A549 (cell line): ENCODE data around the gene ATP8A2. TPM values are rescaled to one million over a fixed set of nuclear protein-coding genes. Genes with fewer than 3 reads are reported as not detected.

ENCODE experiments used
- ATAC-seq, 2 experiments: fragments of 200-7000 bp in 1 of 2; fragments of >200 bp in 1 of 2; cut with Nextera tagmentation in 1 of 2; cut with Tn5 transposase in 1 of 2; 3 replicates each; pipeline versions ENCODE4 v1.8.0 to v1.9.1; 2018 to 2020; ENCODE audit warnings: mild to moderate bottlenecking in 1 of 2, moderate library complexity in 1 of 2
- CTCF ChIA-PET: fragments of 300-600 bp; sonication (Branson Sonifier 250); formaldehyde crosslinking; extraction: SDS; loops from one replicate; lab custom pipeline; 2021; ENCODE audit warnings: antibody characterized with exemption, inconsistent platforms; lab: Yijun Ruan, JAX
- POLR2A ChIA-PET: fragments of 350-600 bp; formaldehyde crosslinking; extraction: SDS; loops from one replicate; lab custom pipeline; 2021; ENCODE audit warnings: antibody characterized with exemption, inconsistent platforms; lab: Yijun Ruan, JAX
- DNase-seq, 2 experiments: peaks; one replicate each; pipeline versions ENCODE4 v3.0.0 to v3.0.0-alpha.2; 2011 to 2016; ENCODE audit warnings: low read depth in 1 of 2, low spot score in 1 of 2
- FAIRE-seq: peaks from 2 replicates; lab custom pipeline; 2011; peaks lifted over from hg19 to GRCh38; lab: Jason Lieb, UNC
- H3K27ac ChIP-seq, 2 experiments: fragments of >200 bp; sonication (Bioruptor Twin); formaldehyde crosslinking; 3 replicates each; pipeline ENCODE4 v1.5.1; 2016 to 2017
- H3K4me1 ChIP-seq: fragments of >200 bp; sonication (Bioruptor Twin); formaldehyde crosslinking; 3 replicates; pipeline ENCODE4 v1.6.1; 2016
- H3K4me2 ChIP-seq: fragments of >200 bp; sonication (Bioruptor Twin); formaldehyde crosslinking; 3 replicates; pipeline ENCODE4 v1.6.1; 2016
- H3K4me3 ChIP-seq: fragments of >200 bp; sonication (Bioruptor Twin); formaldehyde crosslinking; 3 replicates; pipeline ENCODE4 v1.5.1; 2016
- H3K9me3 ChIP-seq: fragments of >200 bp; sonication (Bioruptor Twin); formaldehyde crosslinking; 3 replicates; pipeline ENCODE4 v1.6.1; 2016
- CHD4 ChIP-seq: fragments of 200-600 bp; sonication (generic); IDR thresholded peaks from 2 replicates; pipeline ENCODE4 v1.6.1; 2016; ENCODE audit warnings: antibody characterized with exemption, mild to moderate bottlenecking, borderline replicate concordance
- EHMT2 ChIP-seq: fragments of 200-600 bp; sonication (generic); IDR thresholded peaks from 2 replicates; pipeline ENCODE4 v1.6.1; 2016; ENCODE audit warnings: antibody characterized with exemption, low read depth, mild to moderate bottlenecking, moderate library complexity
- FOSB ChIP-seq: fragments of 250-450 bp; sonication (Bioruptor Pico); IDR thresholded peaks from 2 replicates; pipeline ENCODE4 v1.5.0; 2020; ENCODE audit warnings: mild to moderate bottlenecking, moderate library complexity
- HDAC2 ChIP-seq: fragments of 200-600 bp; sonication (generic); IDR thresholded peaks from 2 replicates; pipeline ENCODE4 v1.6.1; 2016
- HEYL ChIP-seq: fragments of 250-450 bp; sonication (Bioruptor Pico); IDR thresholded peaks from 2 replicates; pipeline ENCODE4 v1.8.0; 2021; ENCODE audit warnings: mild to moderate bottlenecking, moderate library complexity
- HOXA7 ChIP-seq: fragments of 250-450 bp; sonication (Bioruptor Pico); IDR thresholded peaks from 2 replicates; pipeline ENCODE4 v1.5.0; 2020; ENCODE audit warnings: mild to moderate bottlenecking, moderate library complexity
- JUN ChIP-seq, 2 experiments: fragments of >200 bp; sonication (Bioruptor Twin); formaldehyde crosslinking; IDR thresholded peaks; 2 replicates in 1 of 2; 3 replicates in 1 of 2; pipeline ENCODE4 v1.6.1; 2016 to 2017
- NFE2L2 ChIP-seq: fragments of 150-350 bp; conservative IDR thresholded peaks from 2 replicates; pipeline ENCODE4 v1.6.1; 2014; ENCODE audit warnings: low read length
- NPAS2 ChIP-seq: fragments of 250-450 bp; sonication (Bioruptor Pico); IDR thresholded peaks from 2 replicates; pipeline ENCODE4 v1.8.0; 2022; ENCODE audit warnings: mild to moderate bottlenecking, moderate library complexity, borderline replicate concordance
- RAD21 ChIP-seq, 2 experiments: fragments of >200 bp in 1 of 2; sonication (Bioruptor Twin) in 1 of 2; formaldehyde crosslinking in 1 of 2; IDR thresholded peaks in 1 of 2; conservative IDR thresholded peaks in 1 of 2; 2 replicates in 1 of 2; 3 replicates in 1 of 2; pipeline ENCODE4 v1.6.1; 2012 to 2018; ENCODE audit warnings: inconsistent platforms in 1 of 2
- RCOR1 ChIP-seq: fragments of 150-350 bp; IDR thresholded peaks from 2 replicates; pipeline ENCODE4 v1.6.1; 2014; ENCODE audit warnings: antibody characterized with exemption, low read length, low read depth
- SMC3 ChIP-seq: fragments of >200 bp; sonication (Bioruptor Twin); formaldehyde crosslinking; IDR thresholded peaks from 3 replicates; pipeline ENCODE4 v1.6.1; 2018; ENCODE audit warnings: inconsistent platforms
- TFCP2L1 ChIP-seq: fragments of 250-450 bp; sonication (Bioruptor Pico); IDR thresholded peaks from 2 replicates; pipeline ENCODE4 v1.5.0; 2021; ENCODE audit warnings: mild to moderate bottlenecking
- TP53 ChIP-seq: fragments of 250-450 bp; sonication (Bioruptor Pico); IDR thresholded peaks from 2 replicates; pipeline ENCODE4 v1.5.0; 2021; ENCODE audit warnings: mild to moderate bottlenecking, moderate library complexity
- USF2 ChIP-seq: fragments of 450-650 bp; IDR thresholded peaks from 2 replicates; pipeline ENCODE4 v1.6.1; 2014; ENCODE audit warnings: antibody characterized with exemption
- ZFP36 ChIP-seq: fragments of 450-650 bp; IDR thresholded peaks from 2 replicates; pipeline ENCODE4 v1.6.1; 2014; ENCODE audit warnings: borderline replicate concordance; ENCODE audit not compliant: partially characterized antibody
- ZNF302 ChIP-seq: fragments of 250-450 bp; sonication (Bioruptor Pico); IDR thresholded peaks from 2 replicates; pipeline ENCODE4 v1.9.0; 2021; ENCODE audit warnings: inconsistent platforms, mild to moderate bottlenecking, moderate library complexity
- ZSCAN20 ChIP-seq: fragments of 250-450 bp; sonication (Bioruptor Pico); IDR thresholded peaks from 2 replicates; pipeline ENCODE4 v1.8.0; 2022; ENCODE audit warnings: mild to moderate bottlenecking, moderate library complexity
- WGBS: methylation state at CpG from one replicate; pipeline ENCODE4 v1.1.6; 2017; ENCODE audit errors: missing lambda C conversion rate; 5-methylcytosine and 5-hydroxymethylcytosine counted together
- polyA plus RNA-seq, 4 experiments: library from polyadenylated mRNA; depleted of rRNA in 3 of 4; stranded (reverse); fragments of >200 nt; fragmentation: RNase III in 1 of 4; extraction: RNeasy Plus Mini Kit Qiagen cat#74134 plus additional on column Dnase treatment in 1 of 4; gene quantifications; 2 replicates in 3 of 4; 3 replicates in 1 of 4; pipeline ENCODE4 v1.2.3, GENCODE V29; 2011 to 2017
- TF ChIP-seq, protein P1 (sequence below): fragments of >200 bp; sonication (Bioruptor Twin); formaldehyde crosslinking; IDR thresholded peaks from 2 replicates; pipeline ENCODE4 v1.6.1; 2016
- TF ChIP-seq, protein P2 (sequence below): fragments of >200 bp; sonication (Bioruptor Twin); formaldehyde crosslinking; IDR thresholded peaks from 3 replicates; pipeline ENCODE4 v1.6.1; 2016
- TF ChIP-seq, protein P3 (sequence below): IDR thresholded peaks from 2 replicates; pipeline ENCODE4 v1.6.1; 2012; ENCODE audit warnings: low read depth, borderline replicate concordance
- TF ChIP-seq, protein P4 (sequence below): fragments of 250-450 bp; sonication (Bioruptor Pico); IDR thresholded peaks from 2 replicates; pipeline ENCODE4 v1.5.0; 2021; ENCODE audit warnings: mild to moderate bottlenecking, moderate library complexity, borderline replicate concordance

The ATP8A2 gene
- polyA plus RNA-seq, 2 of the 4 experiments (the other 2 are of a cell fraction), result 0.03 TPM; not detected in 1

DNA sequence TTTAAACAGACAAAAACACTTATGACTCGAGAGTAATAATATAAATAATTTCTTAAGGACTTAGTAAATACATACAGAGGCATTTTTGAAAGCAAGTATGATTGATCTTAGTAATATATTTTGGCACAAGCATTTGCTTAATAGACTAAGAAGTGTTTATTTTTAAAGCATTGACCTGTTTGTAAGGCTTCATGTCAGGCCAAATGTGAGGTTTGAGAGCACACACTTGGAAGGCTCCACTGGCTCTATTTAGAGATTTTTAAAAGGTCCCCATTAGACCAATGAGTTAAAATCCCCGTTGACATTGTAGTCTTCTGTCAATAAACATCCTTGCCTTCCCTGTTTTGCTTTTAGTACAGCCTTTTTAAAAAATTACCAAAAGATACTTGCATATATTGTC lies 50.4 kb downstream of the ATP8A2 start:
- Histone ChIP-seq H3K4me3 (no peak overlapping the region), H3K27ac (no peak overlapping the region), H3K4me1 (no peaks in the 10 kb centered on the region), H3K9me3 (no peaks in the 10 kb centered on the region), H3K4me2 (no peak overlapping the region)
- CTCF ChIA-PET, result no interaction called here
- ATAC-seq (no peak), FAIRE-seq (no peak), DNase-seq (no peak)
- no peak for TF ChIP-seq HDAC2
- TF ChIP-seq TP53, result no peak
- TF ChIP-seq ZSCAN20 (CRISPR knock-in tag), result no peak
- no peak for TF ChIP-seq EHMT2
- no peak for TF ChIP-seq HOXA7 (CRISPR knock-in tag)
- TF ChIP-seq RCOR1, result no peak
- no peak for TF ChIP-seq ZFP36
- no peak for TF ChIP-seq JUN (IDR thresholded peaks at IDR 0.05)
- 4% methylated on average over 2 of the region's 2 CpGs for WGBS
- POLR2A ChIA-PET, result no interaction called here

DNA sequence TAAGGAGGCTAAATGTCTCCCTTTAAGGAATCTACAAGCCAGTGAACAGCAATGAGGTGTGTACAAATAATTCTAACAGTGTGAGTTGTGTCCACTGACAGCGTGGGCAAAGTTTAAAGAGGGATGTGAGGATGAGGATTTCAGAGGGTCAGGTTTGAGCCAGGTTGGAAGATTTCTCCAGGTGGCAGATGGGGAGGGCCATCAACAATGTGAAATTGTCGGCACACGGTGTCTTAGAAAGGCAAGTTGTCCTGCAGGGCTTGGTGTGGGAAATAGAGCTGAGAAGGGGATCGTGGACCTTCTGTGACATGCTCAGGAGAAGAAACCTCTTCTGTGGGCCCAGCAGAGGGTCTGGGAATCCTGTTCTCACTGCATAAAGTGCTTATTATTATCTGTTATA lies 52.1 kb downstream of the ATP8A2 start:
- Histone ChIP-seq H3K4me3 (no peak overlapping the region), H3K4me2 (no peak overlapping the region), H3K27ac (no peak overlapping the region)
- DNase-seq, result no peak
- FAIRE-seq, result no peak
- ChIA-PET POLR2A (no interaction called here), CTCF (no interaction called here)
- TF ChIP-seq TFCP2L1 (CRISPR knock-in tag) (no peak), FOSB (CRISPR knock-in tag) (no peak), NPAS2 (no peak), USF2 (no peak)
- TF ChIP-seq, all 56 proteins: peak for 0
- WGBS, result 37% methylated on average over 4 of the region's 4 CpGs
- ATAC-seq, result no peak
- no peaks in the 10 kb centered on the region for H3K9me3 ChIP-seq
- H3K4me1 ChIP-seq, result no peaks in the 10 kb centered on the region

- CTCF ChIA-PET, result no interaction called here
- WGBS, result 30% methylated on average over 5 of the region's 6 CpGs
- no peak for ATAC-seq
- Histone ChIP-seq H3K4me2 (no peak overlapping the region), H3K9me3 (no peaks in the 10 kb centered on the region), H3K4me1 (no peaks in the 10 kb centered on the region), H3K4me3 (no peak overlapping the region), H3K27ac (no peak overlapping the region)
- DNase-seq, result no peak
- FAIRE-seq, result no peak
- TF ChIP-seq HEYL (CRISPR knock-in tag) (no peak), NPAS2 (no peak), ZNF302 (CRISPR knock-in tag) (no peak), NFE2L2 (no peak), SMC3 (no peak)
- TF ChIP-seq, protein P1, sequence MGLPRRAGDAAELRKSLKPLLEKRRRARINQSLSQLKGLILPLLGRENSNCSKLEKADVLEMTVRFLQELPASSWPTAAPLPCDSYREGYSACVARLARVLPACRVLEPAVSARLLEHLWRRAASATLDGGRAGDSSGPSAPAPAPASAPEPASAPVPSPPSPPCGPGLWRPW, result no peak
- TF ChIP-seq, protein P2, sequence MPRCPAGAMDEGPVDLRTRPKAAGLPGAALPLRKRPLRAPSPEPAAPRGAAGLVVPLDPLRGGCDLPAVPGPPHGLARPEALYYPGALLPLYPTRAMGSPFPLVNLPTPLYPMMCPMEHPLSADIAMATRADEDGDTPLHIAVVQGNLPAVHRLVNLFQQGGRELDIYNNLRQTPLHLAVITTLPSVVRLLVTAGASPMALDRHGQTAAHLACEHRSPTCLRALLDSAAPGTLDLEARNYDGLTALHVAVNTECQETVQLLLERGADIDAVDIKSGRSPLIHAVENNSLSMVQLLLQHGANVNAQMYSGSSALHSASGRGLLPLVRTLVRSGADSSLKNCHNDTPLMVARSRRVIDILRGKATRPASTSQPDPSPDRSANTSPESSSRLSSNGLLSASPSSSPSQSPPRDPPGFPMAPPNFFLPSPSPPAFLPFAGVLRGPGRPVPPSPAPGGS, result no peak
- TF ChIP-seq, protein P3, sequence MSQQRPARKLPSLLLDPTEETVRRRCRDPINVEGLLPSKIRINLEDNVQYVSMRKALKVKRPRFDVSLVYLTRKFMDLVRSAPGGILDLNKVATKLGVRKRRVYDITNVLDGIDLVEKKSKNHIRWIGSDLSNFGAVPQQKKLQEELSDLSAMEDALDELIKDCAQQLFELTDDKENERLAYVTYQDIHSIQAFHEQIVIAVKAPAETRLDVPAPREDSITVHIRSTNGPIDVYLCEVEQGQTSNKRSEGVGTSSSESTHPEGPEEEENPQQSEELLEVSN, result no peak
- POLR2A ChIA-PET, result no interaction called here
These were observed 57.7 kb downstream of the ATP8A2 start for GRCh38 chr13:25429466-25429865.

- WGBS, result 68% methylated on average over 2 of the region's 2 CpGs
- no peak for DNase-seq
- FAIRE-seq, result no peak
- Histone ChIP-seq H3K9me3 (no peaks in the 10 kb centered on the region), H3K4me1 (no peaks in the 10 kb centered on the region), H3K4me2 (no peak overlapping the region), H3K27ac (no peak overlapping the region), H3K4me3 (no peak overlapping the region)
- ChIA-PET CTCF (no interaction called here), POLR2A (no interaction called here)
- ATAC-seq, result no peak
- TF ChIP-seq, protein P3, result no peak
- TF ChIP-seq, protein P4, sequence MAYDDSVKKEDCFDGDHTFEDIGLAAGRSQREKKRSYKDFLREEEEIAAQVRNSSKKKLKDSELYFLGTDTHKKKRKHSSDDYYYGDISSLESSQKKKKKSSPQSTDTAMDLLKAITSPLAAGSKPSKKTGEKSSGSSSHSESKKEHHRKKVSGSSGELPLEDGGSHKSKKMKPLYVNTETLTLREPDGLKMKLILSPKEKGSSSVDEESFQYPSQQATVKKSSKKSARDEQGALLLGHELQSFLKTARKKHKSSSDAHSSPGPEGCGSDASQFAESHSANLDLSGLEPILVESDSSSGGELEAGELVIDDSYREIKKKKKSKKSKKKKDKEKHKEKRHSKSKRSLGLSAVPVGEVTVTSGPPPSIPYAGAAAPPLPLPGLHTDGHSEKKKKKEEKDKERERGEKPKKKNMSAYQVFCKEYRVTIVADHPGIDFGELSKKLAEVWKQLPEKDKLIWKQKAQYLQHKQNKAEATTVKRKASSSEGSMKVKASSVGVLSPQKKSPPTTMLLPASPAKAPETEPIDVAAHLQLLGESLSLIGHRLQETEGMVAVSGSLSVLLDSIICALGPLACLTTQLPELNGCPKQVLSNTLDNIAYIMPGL, result no peak
- no peak for TF ChIP-seq FOSB (CRISPR knock-in tag)
- no peak for TF ChIP-seq RAD21 (conservative IDR thresholded peaks at IDR 0.05 in 1 of 2, IDR thresholded peaks at IDR 0.05 in 1 of 2)
- no peak for TF ChIP-seq ZNF302 (CRISPR knock-in tag)
- TF ChIP-seq TP53, result no peak
- TF ChIP-seq CHD4, result no peak
- TF ChIP-seq, all 56 proteins: peak for 0
These were observed 60.9 kb downstream of the ATP8A2 start for GRCh38 chr13:25432691-25433090.
